HG03432 (cell line): ENCODE data around the gene TTBK1.

ENCODE experiments used
- ATAC-seq: cut with Tn5 transposase; IDR thresholded peaks from one replicate; pipeline ENCODE4 v1.9.1; 2021; ENCODE audit warnings: mild to moderate bottlenecking, moderate library complexity; ENCODE audit not compliant: unreplicated experiment

TTBK1 gene

GRCh38 chr6:43254138-43254817, 11.0 kb downstream of the TTBK1 start:
- ATAC-seq = no peak

DNA sequence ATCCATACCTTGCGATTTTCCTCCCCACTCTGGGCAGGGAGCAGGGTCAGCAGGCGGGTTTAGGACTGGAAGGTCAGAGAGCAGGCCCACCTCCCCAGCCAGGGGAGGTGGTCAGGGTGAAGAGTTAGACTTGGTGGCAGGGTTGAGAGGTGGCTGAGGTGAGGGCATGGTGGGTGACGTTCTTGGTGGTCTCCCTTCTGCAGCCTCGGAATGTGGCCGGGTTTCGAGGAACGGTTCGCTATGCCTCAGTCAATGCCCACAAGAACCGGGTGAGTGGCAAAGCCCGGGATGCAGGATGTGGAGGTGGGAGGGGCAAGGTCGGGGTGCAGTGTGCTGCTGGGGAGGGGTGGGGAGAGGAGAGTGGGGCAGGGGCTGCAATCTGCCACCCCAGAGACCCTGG, 11.6 kb downstream of the TTBK1 start:
- no peak for ATAC-seq

GRCh38 chr6:43255408-43256054, 12.2 kb downstream of the TTBK1 start:
- no peak for ATAC-seq

GRCh38 chr6:43256670-43257366, 13.5 kb downstream of the TTBK1 start:
- ATAC-seq = no peak

DNA sequence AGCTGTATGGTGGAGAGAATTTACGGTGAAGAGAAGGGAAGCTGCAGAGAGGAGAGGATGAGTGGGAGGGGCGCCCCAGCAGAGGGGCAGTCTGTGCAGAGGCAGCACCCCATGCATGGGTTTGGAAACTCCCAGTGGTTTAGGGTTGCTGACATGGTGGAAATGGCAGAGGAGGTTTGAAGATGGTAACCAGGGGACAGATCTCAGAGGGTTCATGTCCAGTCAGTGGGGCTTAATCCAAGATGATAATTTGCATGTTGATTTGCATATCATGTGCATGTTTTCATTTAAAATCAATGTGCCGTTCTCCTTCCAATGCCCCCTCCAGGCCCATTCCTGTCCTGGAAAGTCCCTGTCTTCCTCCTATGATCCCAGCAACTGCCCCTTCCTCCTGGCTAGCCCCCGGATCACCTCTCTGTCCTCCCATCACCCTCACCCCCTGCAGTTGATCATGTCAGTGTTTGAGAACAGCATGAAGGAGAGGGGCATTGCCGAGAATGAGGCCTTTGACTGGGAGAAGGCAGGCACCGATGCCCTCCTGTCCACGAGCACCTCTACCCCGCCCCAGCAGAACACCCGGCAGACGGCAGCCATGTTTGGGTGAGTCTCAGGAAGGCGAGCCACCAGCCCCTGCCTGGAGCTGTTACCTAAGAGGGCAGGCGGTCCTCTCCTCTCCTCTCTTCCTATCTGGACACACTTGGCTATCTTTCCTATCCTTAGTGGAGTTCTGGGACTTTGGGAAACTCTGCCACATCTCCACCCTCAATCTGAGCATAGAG, 14.3 kb downstream of the TTBK1 start:
- no peak for ATAC-seq

GRCh38 chr6:43258180-43258579, 14.9 kb downstream of the TTBK1 start:
- ATAC-seq = no peak

DNA sequence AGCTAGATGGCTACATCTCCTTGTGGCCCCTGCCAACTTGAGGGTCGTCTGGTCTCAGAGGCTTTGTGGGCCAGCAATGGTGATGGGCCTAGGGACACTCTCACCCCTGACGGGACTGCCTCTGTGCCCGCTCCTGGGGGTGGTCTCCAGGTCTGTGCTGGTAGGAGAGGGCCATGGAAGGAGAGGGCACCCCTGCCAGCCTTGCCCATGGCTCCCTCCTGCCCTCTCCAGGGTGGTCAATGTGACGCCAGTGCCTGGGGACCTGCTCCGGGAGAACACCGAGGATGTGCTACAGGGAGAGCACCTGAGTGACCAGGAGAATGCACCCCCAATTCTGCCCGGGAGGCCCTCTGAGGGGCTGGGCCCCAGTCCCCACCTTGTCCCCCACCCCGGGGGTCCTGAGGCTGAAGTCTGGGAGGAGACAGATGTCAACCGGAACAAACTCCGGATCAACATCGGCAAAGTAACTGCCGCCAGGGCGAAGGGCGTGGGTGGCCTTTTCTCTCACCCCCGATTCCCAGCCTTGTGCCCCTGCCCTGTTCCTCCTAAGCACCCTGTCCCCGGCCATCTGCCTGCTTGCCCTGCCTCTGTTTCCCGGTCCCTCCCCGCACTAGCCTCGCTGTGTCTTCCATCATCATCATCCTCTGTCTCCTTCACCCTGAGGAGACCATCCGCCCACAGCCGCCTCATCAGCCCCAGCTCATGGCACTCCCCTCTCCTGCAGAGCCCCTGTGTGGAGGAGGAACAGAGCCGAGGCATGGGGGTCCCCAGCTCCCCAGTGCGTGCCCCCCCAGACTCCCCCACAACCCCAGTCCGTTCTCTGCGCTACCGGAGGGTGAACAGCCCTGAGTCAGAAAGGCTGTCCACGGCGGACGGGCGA, 15.8 kb downstream of the TTBK1 start:
- ATAC-seq = no peak

GRCh38 chr6:43260791-43261190, 17.5 kb downstream of the TTBK1 start:
- ATAC-seq = no peak

DNA sequence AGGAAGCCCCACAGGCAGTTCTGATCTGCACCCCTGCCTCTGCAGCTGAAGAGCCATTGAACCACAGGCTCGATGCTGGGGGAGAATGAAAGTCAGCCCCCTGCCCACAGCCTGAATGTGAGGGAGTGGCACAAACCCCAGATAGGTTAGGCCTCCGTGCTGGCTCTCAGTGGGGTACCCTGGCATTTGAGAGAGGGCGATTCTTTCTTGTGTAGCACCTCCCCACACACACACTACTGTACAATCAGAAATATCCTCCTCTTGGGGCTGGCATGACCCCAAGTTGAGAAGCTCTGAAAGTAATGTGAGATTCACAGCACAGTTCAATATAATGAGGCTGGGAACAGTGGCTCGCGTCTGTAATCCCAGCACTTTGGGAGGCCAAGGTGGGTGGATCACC, 17.9 kb downstream of the TTBK1 start:
- ATAC-seq = no peak

- no peak for ATAC-seq
These were observed 18.9 kb downstream of the TTBK1 start for GRCh38 chr6:43262000-43262779.

DNA sequence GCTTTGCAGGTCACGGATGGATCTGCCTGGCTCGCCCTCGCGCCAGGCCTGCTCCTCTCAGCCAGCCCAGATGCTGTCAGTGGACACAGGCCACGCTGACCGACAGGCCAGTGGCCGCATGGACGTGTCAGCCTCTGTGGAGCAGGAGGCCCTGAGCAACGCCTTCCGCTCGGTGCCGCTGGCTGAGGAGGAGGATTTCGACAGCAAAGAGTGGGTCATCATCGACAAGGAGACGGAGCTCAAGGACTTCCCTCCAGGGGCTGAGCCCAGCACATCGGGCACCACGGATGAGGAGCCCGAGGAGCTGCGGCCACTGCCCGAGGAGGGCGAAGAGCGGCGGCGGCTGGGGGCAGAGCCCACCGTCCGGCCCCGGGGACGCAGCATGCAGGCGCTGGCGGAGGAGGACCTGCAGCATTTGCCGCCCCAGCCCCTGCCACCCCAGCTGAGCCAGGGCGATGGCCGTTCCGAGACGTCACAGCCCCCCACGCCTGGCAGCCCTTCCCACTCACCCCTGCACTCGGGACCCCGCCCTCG, 19.6 kb downstream of the TTBK1 start:
- ATAC-seq = no peak

GRCh38 chr6:43263314-43264178, 20.3 kb downstream of the TTBK1 start:
- peak; percentile 83 for ATAC-seq

- no peak for ATAC-seq
These were observed 21.4 kb downstream of the TTBK1 start for GRCh38 chr6:43264599-43265145.

GRCh38 chr6:43265564-43265963, 22.3 kb downstream of the TTBK1 start:
- no peak for ATAC-seq

- no peak for ATAC-seq
These were observed 24.5 kb downstream of the TTBK1 start for GRCh38 chr6:43267619-43268354.

GRCh38 chr6:43268355-43268700, 25.0 kb downstream of the TTBK1 start:
- ATAC-seq = no peak

GRCh38 chr6:43268782-43269272, 25.5 kb downstream of the TTBK1 start:
- ATAC-seq = no peak
